Loucy (cell line): ENCODE measurements around the gene CECR2.

Experiments
- CTCF ChIP-seq: fragments of 200-600 bp; sonication (generic); conservative IDR thresholded peaks from 2 replicates; pipeline ENCODE4 v1.5.1; 2014; ENCODE audit warnings: mild to moderate bottlenecking, antibody characterized with exemption, low read length
- EZH2phosphoT487 ChIP-seq: fragments of 200-600 bp; IDR thresholded peaks from 2 replicates; pipeline ENCODE4 v1.6.1; 2018; ENCODE audit warnings: antibody characterized with exemption, mild to moderate bottlenecking, moderate library complexity, borderline replicate concordance

GRCh38 chr22:17332109-17332800 lies 37.0 kb upstream of the CECR2 start:
- TF ChIP-seq CTCF (no peak), EZH2phosphoT487 (no peak)
